Activated naive CD8-positive, alpha-beta T cell treated with anti-CD3 and anti-CD28 coated beads, Interleukin-2, amount 50 U/mL, for 16 hours (primary cell): ENCODE measurements around the gene CAT.

Experiments used
- DNase-seq: peaks from one replicate; pipeline ENCODE4 v3.0.0-alpha.2; 2020; ENCODE audit warnings: low read depth, low spot score

CAT gene

DNA sequence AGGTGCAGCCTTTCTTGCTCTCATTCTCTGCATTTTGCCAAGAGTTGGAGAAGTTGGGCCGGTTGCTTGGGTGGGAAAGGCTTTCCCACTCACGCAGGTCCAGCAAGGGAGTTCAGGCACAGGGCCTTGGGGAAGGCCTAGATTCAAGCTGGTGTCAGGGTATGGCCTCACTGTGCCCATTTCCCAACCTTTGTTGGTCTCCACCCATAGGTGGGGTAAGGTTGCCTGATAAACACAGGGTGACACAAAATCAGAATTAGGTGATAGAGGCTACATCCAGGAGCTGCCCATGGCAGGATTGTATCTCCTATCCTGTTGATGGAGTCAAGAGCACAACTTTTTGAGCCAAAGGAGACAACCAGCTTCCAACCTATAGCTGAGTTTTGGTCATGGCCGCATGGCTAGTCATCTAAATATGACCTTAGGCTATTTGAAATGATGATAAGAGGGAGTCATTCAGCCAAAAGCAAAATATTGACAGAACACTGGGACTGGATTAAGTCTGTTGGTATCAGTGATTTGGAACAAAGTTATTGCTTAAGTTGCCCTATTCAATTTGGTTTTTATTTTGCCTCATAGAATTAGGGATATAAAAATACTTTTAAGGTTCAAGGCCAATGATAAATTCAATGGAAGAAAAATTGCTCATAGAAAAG is 20.9 kb downstream of the CAT start:
- DNase-seq = no peak

DNA sequence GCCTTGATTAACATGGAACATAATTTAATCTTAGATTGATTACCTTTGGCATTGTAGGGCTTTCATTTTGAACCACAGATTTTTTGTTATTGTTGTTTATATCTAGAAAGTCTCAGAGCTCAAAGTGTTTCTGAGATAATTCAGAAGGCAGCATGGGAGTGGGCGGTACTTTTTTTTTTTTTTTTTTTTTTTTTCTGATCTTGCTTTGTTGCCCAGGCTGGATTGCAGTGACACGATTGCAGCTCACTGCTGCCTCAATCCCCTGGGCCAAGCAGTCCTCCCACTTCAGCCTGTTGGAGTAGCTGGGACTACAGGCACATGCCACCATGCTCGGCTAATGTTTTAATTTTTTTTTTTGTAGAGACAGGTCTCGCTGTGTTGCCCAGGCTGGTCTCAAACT is 21.5 kb downstream of the CAT start:
- no peak for DNase-seq

DNA sequence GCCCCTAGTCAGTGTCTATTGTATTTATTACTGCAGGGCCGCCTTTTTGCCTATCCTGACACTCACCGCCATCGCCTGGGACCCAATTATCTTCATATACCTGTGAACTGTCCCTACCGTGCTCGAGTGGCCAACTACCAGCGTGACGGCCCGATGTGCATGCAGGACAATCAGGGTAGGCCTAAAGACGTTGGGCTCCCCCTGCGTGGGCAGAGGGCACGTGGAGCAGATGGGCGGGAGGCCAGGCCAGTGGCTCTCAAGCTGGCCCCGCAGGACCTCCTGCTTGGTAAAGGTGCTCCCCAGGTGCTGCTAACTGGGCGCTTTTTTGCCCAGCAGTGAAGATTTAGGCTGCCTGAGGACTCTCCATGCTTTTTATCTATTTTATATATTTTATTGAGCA is 22.5 kb downstream of the CAT start:
- DNase-seq = no peak

DNA sequence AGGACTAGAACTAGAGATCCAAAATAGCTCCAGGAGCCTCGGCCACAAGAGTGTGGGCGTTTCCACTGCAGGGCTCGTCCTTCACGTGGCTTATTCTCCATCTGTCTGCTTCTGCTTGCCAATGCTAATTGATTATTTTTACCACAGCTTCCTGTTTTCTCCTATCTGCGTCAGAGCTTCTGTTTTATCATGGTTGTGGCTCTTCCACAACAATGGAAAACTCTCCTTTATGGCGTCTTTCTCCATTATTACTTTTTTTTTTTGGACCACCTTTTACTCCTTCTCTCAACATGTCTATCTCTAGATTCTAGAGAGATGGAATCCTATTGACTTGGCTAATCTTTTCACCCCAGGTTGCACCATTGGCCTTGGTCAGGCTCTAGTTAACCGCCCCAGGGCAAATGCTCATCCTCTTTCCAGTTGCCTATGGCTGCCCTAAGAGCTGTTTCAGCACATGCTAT is 25.9 kb downstream of the CAT start:
- no peak for DNase-seq

DNA sequence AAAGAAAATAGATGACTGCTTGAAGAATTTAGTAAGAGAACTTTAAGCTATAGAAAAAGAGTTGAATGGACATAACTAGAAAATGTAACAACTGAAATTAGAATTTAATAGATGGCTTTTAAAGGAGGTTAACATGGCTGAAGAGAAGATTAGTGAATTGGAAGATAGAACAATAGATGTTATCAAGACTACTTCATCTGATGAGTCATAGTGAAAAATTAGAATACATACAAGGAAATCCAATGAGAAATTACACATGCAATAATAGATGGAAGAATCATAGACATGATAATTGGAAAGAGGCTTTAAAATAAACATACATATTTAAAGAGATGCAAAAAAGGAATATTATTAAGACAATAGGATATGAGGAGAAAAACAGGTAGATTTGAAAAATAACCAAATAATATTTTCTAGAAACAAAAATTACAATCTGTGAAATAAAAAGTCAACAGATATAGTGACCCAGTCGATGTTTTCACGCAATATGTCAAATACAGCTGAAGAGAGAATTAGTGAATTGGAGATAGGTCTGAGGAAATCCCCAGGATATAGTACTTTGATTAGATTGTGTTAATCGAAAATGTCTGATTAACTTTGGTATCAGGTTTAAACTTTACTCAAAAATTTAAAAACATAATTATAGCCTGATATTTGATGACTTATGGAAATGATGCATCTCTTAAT is 28.2 kb downstream of the CAT start:
- no peak for DNase-seq

DNA sequence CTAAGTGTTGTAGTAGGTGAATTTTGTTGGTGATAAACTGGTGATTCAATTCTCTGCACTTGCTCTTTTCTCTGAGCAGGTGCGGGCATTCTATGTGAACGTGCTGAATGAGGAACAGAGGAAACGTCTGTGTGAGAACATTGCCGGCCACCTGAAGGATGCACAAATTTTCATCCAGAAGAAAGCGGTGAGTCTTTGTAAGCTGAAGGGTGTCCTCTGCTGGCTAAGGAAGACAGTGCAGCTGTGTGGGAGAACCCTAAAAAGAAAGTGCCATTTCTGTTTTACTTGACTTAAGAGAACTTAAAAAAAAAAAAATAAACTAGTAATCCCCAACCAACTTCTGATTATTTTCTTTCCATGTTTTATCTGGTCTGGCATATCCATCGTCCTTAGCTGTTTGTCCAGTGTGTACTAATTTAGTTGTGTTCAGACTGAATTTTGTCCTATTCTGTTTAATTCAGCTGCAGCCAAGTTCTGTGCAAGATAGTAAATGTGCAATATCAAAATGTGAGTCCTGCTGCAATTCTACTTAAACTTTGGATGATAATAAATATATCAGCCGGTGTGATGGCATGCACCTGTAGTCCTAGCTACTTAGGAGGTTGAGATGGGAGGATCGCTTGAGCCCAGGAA is 29.6 kb downstream of the CAT start:
- DNase-seq = no peak

DNA sequence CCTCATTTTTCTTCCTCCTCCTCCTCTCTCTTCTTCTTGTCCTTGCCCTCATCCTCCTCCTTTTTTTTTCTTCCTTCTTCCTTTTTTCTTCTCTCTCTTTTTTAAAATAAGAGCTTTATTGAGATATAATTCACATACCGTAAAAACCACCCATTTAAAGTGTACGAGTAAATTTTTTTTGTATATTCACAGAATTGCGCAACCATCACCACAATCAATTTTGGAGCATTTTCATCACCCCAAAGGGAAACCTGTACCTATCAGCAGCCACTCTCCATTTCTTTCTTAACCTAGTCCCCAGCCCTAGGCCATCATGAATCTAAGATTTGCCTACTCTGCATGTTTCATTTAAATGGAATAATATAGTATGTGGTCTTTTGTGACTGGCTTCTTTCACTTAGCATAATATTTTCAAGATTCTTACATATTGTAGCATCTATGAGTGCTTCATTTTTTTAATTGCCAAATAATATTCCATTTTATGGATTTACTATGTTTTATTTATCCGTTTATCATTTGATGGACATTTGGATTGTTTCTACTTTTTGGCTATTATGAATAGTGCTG is 35.0 kb downstream of the CAT start:
- no peak for DNase-seq

DNA sequence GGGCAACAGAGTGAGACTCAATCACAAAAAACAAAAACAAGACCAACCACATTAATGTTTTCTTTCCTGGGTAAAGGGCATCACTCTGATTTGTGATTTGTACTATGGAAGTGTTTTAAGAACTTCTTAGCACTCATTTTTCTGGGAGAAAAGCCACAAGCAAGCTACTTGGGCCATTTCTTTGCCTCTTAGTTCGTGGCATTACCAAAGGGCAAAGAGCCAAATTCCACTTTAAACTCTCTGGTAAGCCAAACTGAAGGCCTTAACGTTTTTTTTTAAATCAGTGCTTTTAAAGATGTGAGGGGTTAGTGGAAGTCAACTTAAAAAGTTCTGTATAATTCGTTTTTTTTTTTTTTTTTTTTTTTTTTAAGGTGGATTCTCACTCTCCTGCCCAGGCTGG is 36.9 kb downstream of the CAT start:
- no peak for DNase-seq

DNA sequence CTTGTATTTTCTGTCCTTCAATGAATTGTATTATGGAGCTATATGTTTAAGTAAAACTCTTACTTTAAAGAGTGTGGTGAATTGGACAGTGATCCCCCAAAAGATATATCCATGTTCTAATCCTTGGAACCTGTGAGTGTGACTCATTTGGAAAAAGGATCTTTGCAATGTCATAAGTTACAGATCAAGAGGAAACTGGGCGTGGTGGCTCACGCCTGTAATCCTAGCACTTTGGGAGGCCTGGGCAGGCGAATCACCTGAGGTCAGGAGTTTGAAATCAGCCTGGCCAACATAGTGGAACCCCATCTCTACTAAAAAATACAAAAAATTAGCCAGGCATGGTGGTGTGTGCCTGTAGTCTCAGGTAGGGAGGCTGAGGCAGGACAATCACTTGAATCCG is 38.1 kb downstream of the CAT start:
- no peak for DNase-seq

DNA sequence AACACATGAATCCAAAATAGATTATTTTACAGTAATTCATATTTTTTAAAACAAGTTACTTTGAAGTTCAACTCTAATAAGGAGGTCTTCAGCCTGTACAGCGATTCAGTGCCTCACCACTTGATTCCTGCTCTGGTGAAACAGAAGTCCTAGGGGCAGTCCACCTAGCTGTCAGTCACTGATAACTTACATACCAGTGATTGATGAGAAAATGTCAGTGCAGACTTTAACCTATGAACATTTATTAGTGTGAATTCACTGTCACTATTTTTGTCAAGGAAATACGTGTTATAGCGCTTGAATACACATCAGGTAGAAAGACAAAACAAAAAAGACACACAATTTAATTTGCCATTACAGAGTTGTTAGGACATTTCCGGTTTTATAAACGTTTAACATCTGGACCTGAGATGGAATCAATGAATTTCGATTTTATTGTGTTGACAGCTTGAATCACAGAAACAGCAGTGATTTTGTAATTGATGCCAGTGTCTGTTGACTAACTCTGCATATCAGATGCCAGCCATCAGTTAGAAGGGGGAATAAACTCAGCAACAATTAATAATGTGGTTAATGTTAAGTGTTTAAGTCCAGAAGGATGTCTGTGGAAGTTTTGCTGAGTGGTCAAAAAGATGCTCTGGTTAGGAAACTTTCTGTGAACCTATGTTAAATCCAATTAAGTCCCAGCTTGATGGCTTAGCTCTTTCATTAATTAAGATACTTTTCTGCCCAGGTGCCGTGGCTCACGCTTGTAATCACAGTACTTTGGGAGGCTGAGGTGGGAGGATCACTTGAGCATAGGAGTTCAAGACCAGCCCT is 40.3 kb downstream of the CAT start:
- DNase-seq = no peak

DNA sequence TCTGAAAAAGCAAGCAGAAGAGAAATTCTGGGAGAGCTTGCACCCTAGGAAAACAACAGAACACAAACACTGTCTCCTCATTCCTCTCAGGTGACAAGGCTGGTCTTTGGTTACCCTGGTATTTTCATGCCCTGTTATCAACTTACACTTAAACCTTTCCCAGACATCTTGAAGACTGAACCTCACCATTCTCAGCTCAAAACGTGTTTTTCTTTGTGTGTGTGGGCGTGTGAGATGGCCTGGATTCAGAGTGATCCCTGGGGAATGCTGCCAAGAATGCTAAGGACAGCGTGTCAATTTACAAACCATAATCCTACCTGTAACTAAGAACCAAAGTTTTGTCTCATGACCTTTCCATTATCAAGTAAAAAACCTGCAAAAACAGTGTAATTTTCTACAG is 41.6 kb downstream of the CAT start:
- no peak for DNase-seq

DNA sequence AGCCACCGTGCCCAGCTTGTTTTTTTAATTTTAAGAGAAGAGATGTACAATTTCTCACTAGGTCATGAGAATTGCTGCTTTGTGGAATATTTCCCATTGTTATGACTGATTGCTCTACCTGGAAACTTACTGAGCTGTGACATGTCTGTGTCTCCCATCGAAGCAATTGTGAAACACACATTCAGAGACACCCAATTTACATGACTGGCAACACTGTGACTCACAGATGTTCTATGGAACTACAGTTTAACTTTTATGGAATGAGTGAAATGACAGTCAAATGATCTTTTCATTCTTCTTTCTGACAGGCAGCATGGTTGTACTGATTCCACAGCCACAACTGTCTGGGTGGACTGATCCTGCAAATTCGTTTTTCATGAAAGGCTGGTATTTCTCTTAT is 42.6 kb downstream of the CAT start:
- no peak for DNase-seq

DNA sequence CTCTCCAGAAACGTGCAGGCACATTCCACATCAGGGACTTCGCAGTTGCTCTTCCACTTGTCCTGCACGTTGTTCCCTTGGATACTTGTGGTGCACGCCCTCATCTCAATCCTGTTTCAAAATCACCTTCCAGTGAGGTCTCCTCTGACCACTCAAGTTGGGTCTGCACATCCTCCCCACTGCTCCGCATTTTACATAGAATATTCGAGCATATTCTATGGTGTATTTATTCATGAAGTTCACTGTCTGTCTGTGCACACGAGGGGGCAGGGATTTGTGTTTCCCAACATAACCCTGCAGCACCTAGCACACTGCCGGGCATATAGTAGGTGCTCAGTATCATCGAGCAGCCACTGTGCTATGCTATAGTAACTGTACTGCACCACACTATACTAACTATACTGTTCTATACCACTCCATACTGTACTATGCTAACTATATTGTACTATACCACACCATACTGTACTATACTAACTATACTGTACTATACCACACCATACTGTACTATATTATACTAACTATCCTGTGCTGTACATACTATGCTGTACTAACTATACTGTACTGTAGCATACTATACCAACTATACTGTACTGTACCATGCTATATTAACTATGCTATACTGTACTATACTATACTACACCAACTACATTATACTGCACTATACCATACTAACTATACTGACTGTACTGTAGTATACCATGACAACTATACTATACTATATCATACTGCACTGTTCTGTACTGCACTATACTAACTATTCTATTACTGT is 44.6 kb downstream of the CAT start:
- no peak for DNase-seq

DNA sequence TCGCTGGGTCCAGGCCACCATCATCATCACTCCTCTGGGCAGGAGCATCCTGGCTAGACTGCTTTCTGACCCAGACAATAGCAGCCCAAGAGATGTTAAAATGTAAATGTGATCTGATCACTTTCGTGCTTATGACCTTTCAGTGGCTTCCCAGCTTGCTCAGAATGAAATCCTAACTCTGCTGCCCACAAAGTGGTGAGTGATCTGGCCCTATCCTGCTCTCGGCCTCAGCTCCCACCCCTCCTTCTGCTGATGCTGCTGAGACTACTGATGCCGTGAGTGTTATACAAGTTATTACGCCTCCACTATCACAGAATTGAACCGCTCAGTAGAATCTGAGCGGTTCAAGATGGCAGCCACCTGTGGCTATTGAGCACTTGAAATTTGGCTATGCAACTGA is 48.7 kb downstream of the CAT start:
- DNase-seq = no peak

DNA sequence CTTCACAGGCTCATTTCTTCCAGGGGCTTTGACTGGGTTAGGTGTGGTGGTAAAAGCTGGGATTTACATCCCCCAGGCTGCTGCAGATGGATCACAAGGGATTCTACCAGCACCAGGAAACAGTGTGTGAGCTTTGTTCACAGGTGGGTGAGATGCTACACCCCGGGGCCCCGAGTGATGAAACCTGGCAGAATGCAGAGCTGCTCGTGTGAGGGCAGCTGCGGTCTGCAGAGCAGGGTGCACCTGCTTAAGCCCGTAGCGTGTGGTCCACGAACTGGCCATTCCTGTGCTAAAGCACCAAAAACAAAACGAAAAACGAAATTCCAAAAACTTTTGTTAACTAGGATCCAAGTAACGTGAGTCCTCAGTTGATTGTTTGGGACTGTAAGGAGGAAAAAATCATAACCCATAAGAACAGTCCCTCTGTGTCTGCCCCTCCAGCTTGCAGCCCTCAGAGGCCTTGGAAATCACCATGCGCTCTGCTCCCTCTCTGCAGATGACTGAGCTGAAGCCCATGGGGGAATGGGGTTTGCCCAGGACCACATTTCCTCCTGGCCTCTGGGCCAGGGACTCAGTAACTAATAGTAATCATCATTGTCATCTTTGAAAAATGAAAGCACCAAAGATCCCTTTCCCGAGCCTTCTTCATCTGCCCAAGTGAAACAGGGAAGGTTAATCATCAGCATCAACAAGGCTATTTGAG is 50.3 kb downstream of the CAT start:
- DNase-seq = no peak

DNA sequence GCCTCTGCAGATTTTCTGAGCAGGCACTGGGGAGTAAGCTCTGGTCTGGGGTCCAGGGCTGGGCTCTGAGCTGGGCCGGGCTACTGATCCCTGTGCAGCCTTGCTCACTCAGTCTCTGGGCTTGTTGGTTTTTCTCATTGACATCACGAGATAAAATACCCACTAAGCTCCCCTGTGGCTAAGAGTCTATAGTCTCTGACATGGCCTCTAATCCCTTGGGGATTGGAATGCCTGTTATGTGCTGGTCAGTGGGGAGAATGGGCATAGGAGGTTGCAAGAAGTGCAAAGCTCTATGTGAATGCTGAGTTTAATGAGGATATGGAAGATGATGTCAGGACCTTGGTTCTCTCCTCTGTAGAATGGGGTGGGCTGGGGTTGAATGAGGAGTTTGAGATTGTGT is 51.6 kb downstream of the CAT start:
- no peak for DNase-seq

DNA sequence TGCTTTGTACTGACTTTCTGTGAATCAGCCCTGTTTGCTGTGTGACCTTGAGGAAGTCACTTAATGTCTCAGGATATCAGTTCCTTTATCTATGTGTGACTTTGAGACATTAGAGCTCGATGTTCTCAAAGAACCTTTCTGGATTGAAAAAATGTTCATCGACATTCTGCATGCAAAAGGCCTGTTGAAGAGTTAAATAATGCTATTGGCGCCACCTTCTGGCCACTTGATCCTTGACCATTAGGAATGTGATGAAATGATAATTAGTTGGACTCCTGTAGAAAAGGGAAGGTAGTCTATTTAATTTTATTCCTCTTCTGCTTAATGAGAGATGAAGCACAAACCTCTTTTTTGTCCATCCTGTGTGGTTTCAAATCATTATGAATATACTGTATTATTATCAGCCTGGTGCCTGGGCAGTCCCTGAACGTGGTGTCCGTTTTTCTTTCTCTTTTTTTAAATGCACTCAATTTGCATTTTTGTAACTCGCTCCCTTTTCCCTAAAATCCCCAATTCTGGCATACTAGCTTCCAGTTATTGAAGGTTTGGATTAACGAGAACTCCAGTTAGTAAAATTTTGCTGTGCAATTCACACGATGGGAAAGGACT is 54.2 kb downstream of the CAT start:
- DNase-seq = no peak

DNA sequence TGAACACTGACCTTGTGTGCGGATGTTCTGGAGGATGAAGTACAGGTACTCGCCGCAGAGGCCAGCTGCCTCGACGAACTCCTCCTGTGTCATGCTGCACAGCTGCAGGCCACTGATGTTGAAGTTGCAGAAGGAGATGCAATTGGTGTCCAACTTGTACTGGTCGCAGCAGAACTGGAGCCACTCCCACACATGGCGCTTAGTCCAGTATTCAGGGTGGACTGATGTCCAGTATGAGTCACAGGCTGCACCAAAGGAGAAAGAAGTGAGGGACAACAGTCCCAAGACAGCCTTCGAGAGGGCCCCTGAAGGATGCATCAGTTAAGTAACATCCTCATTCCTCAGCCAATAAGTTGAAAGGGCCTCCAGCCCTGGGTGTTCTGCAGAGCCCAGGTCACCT is 54.7 kb downstream of the CAT start:
- no peak for DNase-seq

DNA sequence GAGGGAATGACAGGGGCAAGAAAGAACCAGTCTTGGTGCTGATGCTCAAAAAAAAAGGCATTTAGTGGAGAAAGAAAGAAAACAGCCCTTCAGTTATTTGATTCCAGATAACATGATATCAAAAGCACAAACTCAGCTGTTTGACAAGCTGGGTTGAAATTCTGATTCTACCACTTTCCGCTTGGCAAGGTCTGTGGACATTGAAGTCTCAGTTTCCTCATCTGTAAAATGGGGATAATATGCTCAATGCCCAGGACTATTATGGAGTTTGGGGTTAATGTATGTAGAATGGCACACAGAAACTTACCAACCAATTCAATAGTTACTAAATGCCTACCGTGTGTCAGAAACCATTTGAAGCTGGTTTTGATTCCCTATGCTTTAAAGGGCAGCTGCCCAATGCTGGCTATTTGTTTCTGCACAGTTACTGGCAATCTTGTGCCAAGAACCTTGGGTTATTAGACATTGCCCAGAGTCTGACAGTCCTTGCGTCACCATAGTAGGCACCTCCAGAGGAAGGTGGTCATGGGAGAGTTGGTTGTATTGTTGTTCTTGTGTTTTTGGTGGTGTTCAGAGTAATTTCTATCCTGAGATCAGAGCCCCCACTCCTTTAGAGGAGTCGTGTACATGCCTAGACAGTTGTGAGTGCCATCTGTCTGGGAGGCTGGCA is 55.3 kb downstream of the CAT start:
- DNase-seq = no peak
